DOHH2 (cell line): ENCODE data around the gene SAMHD1.
"Not testable (repeated sequence)": the region's sequence is repeated elsewhere in the genome, so short reads cannot be mapped to it uniquely, and the experiment has no call there.

ENCODE experiments used
- EZH2phosphoT487 ChIP-seq: fragments of 200-600 bp; sonication (generic); IDR thresholded peaks from 2 replicates; pipeline ENCODE4 v1.6.1; 2017; ENCODE audit warnings: borderline replicate concordance, mild to moderate bottlenecking, antibody characterized with exemption, low read length, moderate library complexity, mixed read lengths
- TF ChIP-seq, protein P1 (sequence below): fragments of 200-600 bp; sonication (generic); IDR thresholded peaks from one replicate; pipeline ENCODE4 v1.5.1; 2014; ENCODE audit warnings: antibody characterized with exemption, mild to moderate bottlenecking, low read depth, low read length; ENCODE audit not compliant: poor library complexity, severe bottlenecking

DNA sequence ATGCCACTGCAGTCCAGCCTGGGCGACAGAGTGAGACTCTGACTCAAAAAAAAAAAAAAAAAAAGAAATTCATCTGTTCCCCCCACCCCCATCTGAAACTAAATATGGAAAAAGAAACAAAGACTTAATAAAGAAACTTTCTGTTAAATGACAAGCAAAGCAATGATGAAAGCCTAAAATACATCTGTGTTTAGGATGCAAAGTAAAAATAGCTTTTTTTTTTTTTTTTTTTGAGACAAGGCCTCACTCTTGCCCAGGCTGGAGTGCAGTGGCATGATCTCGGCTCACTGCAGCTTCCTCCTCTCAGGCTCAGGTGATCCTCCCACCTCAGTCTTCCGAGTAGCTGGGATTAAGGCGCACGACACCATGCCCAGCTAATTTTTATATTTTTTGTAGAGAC, 76.4 kb downstream of the SAMHD1 start:
- TF ChIP-seq, protein P1, sequence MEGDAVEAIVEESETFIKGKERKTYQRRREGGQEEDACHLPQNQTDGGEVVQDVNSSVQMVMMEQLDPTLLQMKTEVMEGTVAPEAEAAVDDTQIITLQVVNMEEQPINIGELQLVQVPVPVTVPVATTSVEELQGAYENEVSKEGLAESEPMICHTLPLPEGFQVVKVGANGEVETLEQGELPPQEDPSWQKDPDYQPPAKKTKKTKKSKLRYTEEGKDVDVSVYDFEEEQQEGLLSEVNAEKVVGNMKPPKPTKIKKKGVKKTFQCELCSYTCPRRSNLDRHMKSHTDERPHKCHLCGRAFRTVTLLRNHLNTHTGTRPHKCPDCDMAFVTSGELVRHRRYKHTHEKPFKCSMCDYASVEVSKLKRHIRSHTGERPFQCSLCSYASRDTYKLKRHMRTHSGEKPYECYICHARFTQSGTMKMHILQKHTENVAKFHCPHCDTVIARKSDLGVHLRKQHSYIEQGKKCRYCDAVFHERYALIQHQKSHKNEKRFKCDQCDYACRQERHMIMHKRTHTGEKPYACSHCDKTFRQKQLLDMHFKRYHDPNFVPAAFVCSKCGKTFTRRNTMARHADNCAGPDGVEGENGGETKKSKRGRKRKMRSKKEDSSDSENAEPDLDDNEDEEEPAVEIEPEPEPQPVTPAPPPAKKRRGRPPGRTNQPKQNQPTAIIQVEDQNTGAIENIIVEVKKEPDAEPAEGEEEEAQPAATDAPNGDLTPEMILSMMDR: not testable (repeated sequence)
- TF ChIP-seq EZH2phosphoT487: not testable (repeated sequence)
